Measurements from ENCODE around the gene MRPL12.
A peak's percentile ranks its signal among the peaks of the same experiment; 100 is the strongest.
"Not testable (repeated sequence)": the region's sequence is repeated elsewhere in the genome, so short reads cannot be mapped to it uniquely, and the experiment has no call there.

MRPL12 gene

GRCh38 chr17:81702934-81703746 is at the start of gene MRPL12:
Gene MRPL12, plus strand, starts transcription at chr17:81703367. Its CDS starts 135 bp downstream, at chr17:81703502.
- peak; percentile 86 for DNase-seq

GRCh38 chr17:81655378-81656117 is 47.6 kb upstream of the MRPL12 start:
- DNase-seq = no peak

- DNase-seq = no peak
These were observed 46.9 kb upstream of the MRPL12 start, which contains the start of gene PDE6G for GRCh38 chr17:81656118-81656743. Gene PDE6G, minus strand, starts transcription at chr17:81656542. Its CDS starts 3,237 bp downstream, at chr17:81653305.

- DNase-seq = no peak
These were observed 46.3 kb upstream of the MRPL12 start for GRCh38 chr17:81656835-81657234.

GRCh38 chr17:81659038-81659437 is 44.1 kb upstream of the MRPL12 start:
- DNase-seq = no peak

GRCh38 chr17:81660441-81660840 is 42.7 kb upstream of the MRPL12 start:
- no peak for DNase-seq

- DNase-seq = no peak
These were observed 41.2 kb upstream of the MRPL12 start for GRCh38 chr17:81662002-81662401.

GRCh38 chr17:81664051-81664470 is 39.1 kb upstream of the MRPL12 start:
- no peak for DNase-seq

GRCh38 chr17:81665205-81666091 is 37.7 kb upstream of the MRPL12 start:
- DNase-seq = peak; percentile 55

- no peak for DNase-seq
These were observed 37.1 kb upstream of the MRPL12 start for GRCh38 chr17:81666092-81666341.

GRCh38 chr17:81666342-81667191 is 36.6 kb upstream of the MRPL12 start, which contains the start of the genes CCDC137 and OXLD1:
Gene CCDC137, plus strand, starts transcription at chr17:81666737. Its CDS starts 30 bp downstream, at chr17:81666767.
Gene OXLD1, minus strand, starts transcription at chr17:81666605. Its CDS starts 28 bp downstream, at chr17:81666577.
- DNase-seq = peak; percentile 95

GRCh38 chr17:81667754-81668153 is 35.4 kb upstream of the MRPL12 start:
- no peak for DNase-seq

- DNase-seq = no peak
These were observed 30.7 kb upstream of the MRPL12 start for GRCh38 chr17:81672504-81672903.

GRCh38 chr17:81672954-81673353 is 30.2 kb upstream of the MRPL12 start:
- no peak for DNase-seq

- DNase-seq = no peak
These were observed 29.5 kb upstream of the MRPL12 start for GRCh38 chr17:81673561-81674258.

- not testable (repeated sequence) for DNase-seq
These were observed 27.5 kb upstream of the MRPL12 start for GRCh38 chr17:81675515-81676221.

GRCh38 chr17:81676906-81677305 is 26.3 kb upstream of the MRPL12 start:
- DNase-seq = no peak

- DNase-seq = no peak
These were observed 23.0 kb upstream of the MRPL12 start for GRCh38 chr17:81680150-81680549.

- DNase-seq = no peak
These were observed 21.5 kb upstream of the MRPL12 start for GRCh38 chr17:81681672-81682071.

- DNase-seq = no peak
These were observed 20.5 kb upstream of the MRPL12 start for GRCh38 chr17:81682565-81683207.

Data from activated CD4-positive, CD25-positive, alpha-beta regulatory T cell treated with anti-CD3 and anti-CD28 coated beads, Interleukin-2, amount 50 U/mL, for 72 hours (primary cell).